IMR-90 (cell line): ENCODE measurements around the gene RIOK2. TPM values are rescaled to one million over a fixed set of nuclear protein-coding genes. Genes with fewer than 3 reads are reported as not detected.

ENCODE experiments used
- ATAC-seq: fragments of 200-7000 bp; cut with Tn5 transposase; 2 replicates; pipeline ENCODE4 v1.9.1; 2020; ENCODE audit warnings: low read depth, mild to moderate bottlenecking, moderate library complexity
- BruUV-seq: library from RNA; stranded (reverse); fragments of 400-500 nt; replicated peaks from 2 replicates; lab custom pipeline; 2021; lab: Mats Ljungman, UMichigan
- CTCF ChIA-PET: fragments of 300-600 bp; formaldehyde crosslinking; extraction: SDS; loops from one replicate; lab custom pipeline; 2021; ENCODE audit warnings: antibody characterized with exemption; lab: Yijun Ruan, JAX
- POLR2A ChIA-PET: fragments of 300-600 bp; sonication (Branson Sonifier 250); formaldehyde crosslinking; loops from one replicate; lab custom pipeline; 2022; ENCODE audit warnings: antibody characterized with exemption; ENCODE audit not compliant: unreplicated experiment; lab: Charles Lee
- DNase-seq: peaks from one replicate; pipeline ENCODE4 v3.0.0; 2013
- H2AFZ ChIP-seq: replicated peaks from 2 replicates; pipeline ENCODE3; 2013; ENCODE audit warnings: low read length, mild to moderate bottlenecking; ENCODE audit not compliant: poor library complexity
- H2AK5ac ChIP-seq: 2 replicates; pipeline ENCODE4 v1.6.1; 2013; ENCODE audit warnings: low read depth, low read length, inconsistent platforms
- H2AK9ac ChIP-seq: replicated peaks from 2 replicates; pipeline ENCODE3; 2013; ENCODE audit warnings: mild to moderate bottlenecking, low read depth, low read length, moderate library complexity; ENCODE audit not compliant: poor library complexity
- H2BK120ac ChIP-seq: 2 replicates; pipeline ENCODE4 v1.6.1; 2013; ENCODE audit warnings: low read depth, low read length, inconsistent platforms
- H2BK15ac ChIP-seq: 3 replicates; pipeline ENCODE4 v1.6.1; 2013; ENCODE audit warnings: low read depth, low read length, inconsistent platforms
- H2BK20ac ChIP-seq: 2 replicates; pipeline ENCODE4 v1.6.1; 2013; ENCODE audit warnings: low read depth, mild to moderate bottlenecking, inconsistent platforms, low read length, moderate library complexity
- H2BK5ac ChIP-seq: 2 replicates; pipeline ENCODE4 v1.6.1; 2013; ENCODE audit warnings: mild to moderate bottlenecking, low read depth, low read length, inconsistent platforms; ENCODE audit not compliant: poor library complexity, severe bottlenecking
- H3K14ac ChIP-seq: replicated peaks from 2 replicates; pipeline ENCODE4 v1.6.1; 2013; ENCODE audit warnings: low read depth, low read length, inconsistent platforms
- H3K18ac ChIP-seq: 2 replicates; pipeline ENCODE4 v1.6.1; 2013; ENCODE audit warnings: low read depth, low read length, control low read depth
- H3K23ac ChIP-seq: 2 replicates; pipeline ENCODE4 v1.6.1; 2013; ENCODE audit warnings: low read depth, low read length, inconsistent platforms
- H3K27ac ChIP-seq: 2 replicates; pipeline ENCODE4 v1.5.1; 2013; ENCODE audit warnings: mild to moderate bottlenecking, control low read depth, low read length; ENCODE audit not compliant: insufficient read depth
- H3K27me3 ChIP-seq: 2 replicates; pipeline ENCODE4 v1.6.1; 2013; ENCODE audit warnings: low read length; ENCODE audit not compliant: control insufficient read depth, insufficient read depth
- H3K36me3 ChIP-seq: 2 replicates; pipeline ENCODE4 v1.6.1; 2013; ENCODE audit warnings: low read length, mixed read lengths; ENCODE audit not compliant: control insufficient read depth, insufficient read depth
- H3K4ac ChIP-seq: 2 replicates; pipeline ENCODE4 v1.6.1; 2013; ENCODE audit warnings: low read depth, low read length, inconsistent platforms
- H3K4me1 ChIP-seq: 2 replicates; pipeline ENCODE4 v1.6.1; 2013; ENCODE audit warnings: low read length, mixed read lengths; ENCODE audit not compliant: control insufficient read depth, insufficient read depth
- H3K4me2 ChIP-seq: 2 replicates; pipeline ENCODE4 v1.6.1; 2013; ENCODE audit warnings: low read depth, mild to moderate bottlenecking, control low read depth, low read length, moderate library complexity
- H3K4me3 ChIP-seq: 2 replicates; pipeline ENCODE4 v1.5.1; 2013; ENCODE audit warnings: low read depth, mild to moderate bottlenecking, control low read depth, low read length, moderate library complexity; ENCODE audit not compliant: insufficient read depth
- H3K56ac ChIP-seq: 2 replicates; pipeline ENCODE4 v1.6.1; 2013; ENCODE audit warnings: low read length, inconsistent platforms; ENCODE audit not compliant: insufficient read depth; ENCODE audit errors: extremely low read depth
- H3K79me1 ChIP-seq, 2 experiments: 2 replicates each; pipeline ENCODE4 v1.6.1; 2013; ENCODE audit warnings: low read length in 2 of 2, inconsistent platforms in 1 of 2, low read depth in 1 of 2
- H3K9ac ChIP-seq: 2 replicates; pipeline ENCODE4 v1.6.1; 2013; ENCODE audit warnings: low read depth, low read length, control low read depth
- H3K9me1 ChIP-seq: 2 replicates; pipeline ENCODE4 v1.6.1; 2013; ENCODE audit warnings: low read length, inconsistent platforms; ENCODE audit not compliant: insufficient read depth
- H3K9me3 ChIP-seq: 2 replicates; pipeline ENCODE4 v1.6.1; 2013; ENCODE audit warnings: low read length; ENCODE audit not compliant: control insufficient read depth, insufficient read depth
- H4K20me1 ChIP-seq: 2 replicates; pipeline ENCODE4 v1.6.1; 2013; ENCODE audit warnings: low read length, inconsistent platforms; ENCODE audit not compliant: insufficient read depth
- H4K5ac ChIP-seq: 2 replicates; pipeline ENCODE4 v1.6.1; 2013; ENCODE audit warnings: mild to moderate bottlenecking, low read depth, low read length, control low read depth
- H4K8ac ChIP-seq, 2 experiments: 2 replicates each; pipeline ENCODE4 v1.6.1; 2013; ENCODE audit warnings: low read depth in 2 of 2, low read length in 2 of 2, control low read depth in 1 of 2, inconsistent platforms in 1 of 2
- H4K91ac ChIP-seq: 2 replicates; pipeline ENCODE4 v1.6.1; 2013; ENCODE audit warnings: low read depth, low read length, inconsistent platforms; ENCODE audit not compliant: insufficient read depth
- BHLHE40 ChIP-seq: fragments of 150-350 bp; IDR thresholded peaks from 2 replicates; pipeline ENCODE4 v1.6.1; 2016; ENCODE audit warnings: mild to moderate bottlenecking, low read depth, low read length
- CEBPB ChIP-seq: IDR thresholded peaks from 2 replicates; pipeline ENCODE4 v1.6.1; 2012; ENCODE audit warnings: low read depth, low read length, improper control_type of control experiment
- ELK1 ChIP-seq: fragments of 150-350 bp; IDR thresholded peaks from 2 replicates; pipeline ENCODE4 v1.6.1; 2016; ENCODE audit warnings: low read depth, mild to moderate bottlenecking, low read length, moderate library complexity, borderline replicate concordance
- FOS ChIP-seq: fragments of 150-350 bp; IDR thresholded peaks from 2 replicates; pipeline ENCODE4 v1.6.1; 2016; ENCODE audit warnings: low read depth, low read length
- MAFK ChIP-seq: IDR thresholded peaks from 2 replicates; pipeline ENCODE4 v1.6.1; 2012; ENCODE audit warnings: low read depth, low read length, improper control_type of control experiment
- MXI1 ChIP-seq: IDR thresholded peaks from 2 replicates; pipeline ENCODE4 v1.6.1; 2012; ENCODE audit warnings: low read depth, mild to moderate bottlenecking, low read length, moderate library complexity, borderline replicate concordance
- NFE2L2 ChIP-seq: fragments of 150-350 bp; IDR thresholded peaks from 2 replicates; pipeline ENCODE4 v1.6.1; 2016; ENCODE audit warnings: low read depth, mild to moderate bottlenecking, low read length
- POLR2A ChIP-seq: IDR thresholded peaks from 2 replicates; pipeline ENCODE4 v1.6.1; 2012; ENCODE audit warnings: mild to moderate bottlenecking, low read depth, low read length
- RAD21 ChIP-seq: IDR thresholded peaks from 2 replicates; pipeline ENCODE4 v1.6.1; 2012; ENCODE audit warnings: low read length, improper control_type of control experiment
- RCOR1 ChIP-seq: IDR thresholded peaks from 2 replicates; pipeline ENCODE4 v1.6.1; 2012; ENCODE audit warnings: mild to moderate bottlenecking, low read length, improper control_type of control experiment; ENCODE audit not compliant: insufficient replicate concordance
- RFX5 ChIP-seq: IDR thresholded peaks from 2 replicates; pipeline ENCODE4 v1.8.0; 2012; ENCODE audit warnings: low read depth, mild to moderate bottlenecking, low read length, moderate library complexity
- WGBS, 2 experiments: methylation state at CpG; one replicate each; pipeline versions ENCODE4 v1.1.5 to v1.1.7; 2013; ENCODE audit warnings: missing lambda C conversion rate in 2 of 2; ENCODE audit not compliant: insufficient read length in 1 of 2; ENCODE audit errors: extremely low coverage in 2 of 2; 5-methylcytosine and 5-hydroxymethylcytosine counted together
- dilution Hi-C: fragments of 300-500 bp; cut with HindIII; formaldehyde crosslinking; loops from one replicate; pipeline ENCODE4 v1.14.3; 2018; ENCODE audit warnings: low sequenced_read_pairs; ENCODE audit not compliant: unreplicated experiment
- in situ Hi-C: fragments of 300-500 bp; cut with MboI; formaldehyde crosslinking; loops from 3 replicates; pipeline ENCODE4 v1.14.3; 2019; ENCODE audit warnings: low sequenced_read_pairs, inconsistent platforms, mixed read lengths
- intact Hi-C: fragments of 100-400 bp; cut with micrococcal nuclease; formaldehyde crosslinking; loops from 2 replicates; pipeline ENCODE4 v1.10.0; 2022
- polyA plus RNA-seq, 3 experiments: library from polyadenylated mRNA; depleted of rRNA; stranded (reverse); fragments of >200 nt; gene quantifications; 2 replicates each; pipeline ENCODE4 v1.2.3, GENCODE V29; 2012; ENCODE audit warnings: low replicate concordance in 1 of 3
- total RNA-seq: library from RNA; depleted of rRNA; stranded (reverse); fragments of >200 nt; gene quantifications from 2 replicates; pipeline ENCODE4 v1.2.3, GENCODE V29; 2012

Gene RIOK2
- total and polyA plus RNA-seq, 2 of the 4 experiments (the other 2 are of a cell fraction): 10.7 to 17.7 TPM

- Histone ChIP-seq H2AK5ac (no peak overlapping the region), H4K91ac (no peak overlapping the region), H3K27me3 (peaks cover 33% of the 10 kb centered on the region), H3K9me1 (no peaks in the 10 kb centered on the region), H3K4me3 (no peak overlapping the region), H3K23ac (no peak overlapping the region), H2AK9ac (no peak overlapping the region), H2BK5ac (no peak overlapping the region), H4K20me1 (no peaks in the 10 kb centered on the region), H4K8ac (no peak overlapping the region), H3K36me3 (no peaks in the 10 kb centered on the region), H3K27ac (no peak overlapping the region), H2BK20ac (no peak overlapping the region), H3K79me1 (no peaks in the 10 kb centered on the region), H3K56ac (no peak overlapping the region), H3K4me1 (no peaks in the 10 kb centered on the region), H4K5ac (no peak overlapping the region), H3K9me3 (no peaks in the 10 kb centered on the region), H2AFZ (no peak overlapping the region), H3K14ac (no peak overlapping the region), H2BK120ac (no peak overlapping the region), H3K9ac (no peak overlapping the region), H3K4me2 (no peak overlapping the region), H3K18ac (no peak overlapping the region), H2BK15ac (no peak overlapping the region), H3K4ac (no peak overlapping the region)
- dilution Hi-C loops: no loop called here
- no TSS peak for BruUV-seq
- ChIA-PET CTCF (interaction anchor here (0.6 kb wide), 1 partner anchor 19 kb away, joined by 3 read pairs; no protein-coding TSS in a partner anchor), POLR2A (no interaction called here)
- in situ Hi-C loops: no loop called here
- 0% methylated on average over 1 of the region's 2 CpGs; no CpG with 5 or more reads in 1 of the 2 experiments for WGBS, 2 experiments
- no peak for TF ChIP-seq RCOR1
- TF ChIP-seq MAFK: no peak
- TF ChIP-seq RFX5: no peak
- TF ChIP-seq BHLHE40: no peak
- TF ChIP-seq RAD21: no peak
- TF ChIP-seq FOS: no peak
- no peak for TF ChIP-seq ELK1
- no peak for TF ChIP-seq NFE2L2
- no peak for TF ChIP-seq MXI1
- TF ChIP-seq POLR2A: no peak
- no peak for TF ChIP-seq CEBPB
- DNase-seq (no peak), ATAC-seq (no peak)
- intact Hi-C loops: no loop called here
These were observed 62.9 kb downstream of the RIOK2 start for GRCh38 chr5:97120195-97120594.
